K562 (cell line): Measurements from ENCODE around the gene CCDC186. TPM values are rescaled to one million over a fixed set of nuclear protein-coding genes. Genes with fewer than 3 reads are reported as not detected.

Source experiments
- ATAC-seq: fragments of 200-7000 bp; cut with Tn5 transposase; 3 replicates; pipeline ENCODE4 v1.9.1; 2020; ENCODE audit warnings: moderate library complexity
- BruUV-seq: library from RNA; stranded (reverse); fragments of 400-500 nt; replicated peaks from 2 replicates; lab custom pipeline; 2021; lab: Mats Ljungman, UMichigan
- CTCF ChIA-PET: fragments of 300-600 bp; formaldehyde crosslinking; extraction: SDS; loops from one replicate; lab custom pipeline; 2021; ENCODE audit warnings: low intra/inter-chr PET ratio; lab: Yijun Ruan, JAX
- POLR2A ChIA-PET: fragments of 300-600, 350-650 bp; sonication (Branson Sonifier 250); formaldehyde crosslinking; extraction: SDS; loops from one replicate; lab custom pipeline; 2021; ENCODE audit warnings: antibody characterized with exemption, inconsistent platforms; lab: Yijun Ruan, JAX
- DNase-seq, 4 experiments: peaks; one replicate each; pipeline versions ENCODE4 v3.0.0 to v3.0.0-alpha.2; 2011 to 2018; ENCODE audit warnings: low spot score in 3 of 4, mixed read lengths in 3 of 4; ENCODE audit errors: extremely low read depth in 1 of 4
- FAIRE-seq: peaks from 2 replicates; lab custom pipeline; 2011; peaks lifted over from hg19 to GRCh38; lab: Jason Lieb, UNC
- H2AFZ ChIP-seq: 2 replicates; pipeline ENCODE4 v1.6.0; 2011; ENCODE audit warnings: low read depth, low read length, control low read depth, inconsistent platforms
- H3K27ac ChIP-seq: fragments of 200-600 bp; 3 replicates; pipeline ENCODE4 v1.8.0; 2011; ENCODE audit warnings: low read depth, mild to moderate bottlenecking, control low read depth, inconsistent platforms, low read length, moderate library complexity, mixed read lengths; ENCODE audit errors: extremely low read depth
- H3K27me3 ChIP-seq, 2 experiments: fragments of 300-600 bp in 1 of 2; 2 replicates in 1 of 2; 3 replicates in 1 of 2; pipeline versions ENCODE4 v1.6.0 to v1.8.0; 2011; ENCODE audit warnings: inconsistent platforms in 2 of 2, low read length in 2 of 2, mild to moderate bottlenecking in 1 of 2, mixed read lengths in 1 of 2, moderate library complexity in 1 of 2; ENCODE audit not compliant: control insufficient read depth in 2 of 2, insufficient read depth in 2 of 2
- H3K36me3 ChIP-seq: fragments of 300-600 bp; 3 replicates; pipeline ENCODE4 v1.8.0; 2011; ENCODE audit warnings: mild to moderate bottlenecking, low read length, inconsistent platforms; ENCODE audit not compliant: control insufficient read depth, insufficient read depth
- H3K4me1 ChIP-seq, 2 experiments: fragments of 200-600 bp in 1 of 2; replicated peaks in 1 of 2; 2 replicates in 1 of 2; 3 replicates in 1 of 2; pipeline versions ENCODE4 v1.5.1 to v1.8.0; 2011; ENCODE audit warnings: inconsistent platforms in 2 of 2, low read length in 2 of 2, mild to moderate bottlenecking in 1 of 2, mixed read lengths in 1 of 2, moderate library complexity in 1 of 2; ENCODE audit not compliant: control insufficient read depth in 2 of 2, insufficient read depth in 2 of 2
- H3K4me2 ChIP-seq: 2 replicates; pipeline ENCODE4 v1.6.1; 2011; ENCODE audit warnings: low read length, control low read depth, inconsistent platforms, mixed read lengths; ENCODE audit not compliant: insufficient read depth
- H3K4me3 ChIP-seq: fragments of 200-600 bp; sonication (generic), shearing (Covaris generic); 2 replicates; pipeline ENCODE4 v1.5.1; 2016; ENCODE audit warnings: control low read depth, inconsistent platforms
- H3K79me2 ChIP-seq: fragments of 200-600 bp; 3 replicates; pipeline ENCODE4 v1.8.0; 2011; ENCODE audit warnings: low read length, inconsistent platforms; ENCODE audit not compliant: control insufficient read depth, insufficient read depth
- H3K9ac ChIP-seq, 2 experiments: 2 replicates each; pipeline versions ENCODE4 v1.6.0 to v1.6.1; 2011; ENCODE audit warnings: low read depth in 2 of 2, low read length in 2 of 2, control low read depth in 1 of 2, inconsistent platforms in 1 of 2, mild to moderate bottlenecking in 1 of 2, mixed read lengths in 1 of 2; ENCODE audit not compliant: insufficient read depth in 1 of 2
- H3K9me1 ChIP-seq: one replicate; pipeline ENCODE4 v1.6.0; 2011; ENCODE audit warnings: inconsistent platforms, mild to moderate bottlenecking, low read length, moderate library complexity; ENCODE audit not compliant: control insufficient read depth, insufficient read depth
- H3K9me3 ChIP-seq: replicated peaks from 2 replicates; pipeline ENCODE4 v1.5.1; 2011; ENCODE audit warnings: low read depth, low read length, inconsistent platforms; ENCODE audit not compliant: control insufficient read depth, insufficient read depth
- H4K20me1 ChIP-seq: replicated peaks from 2 replicates; pipeline ENCODE4 v1.6.1; 2011; ENCODE audit warnings: low read length, inconsistent platforms, mixed read lengths; ENCODE audit not compliant: control insufficient read depth, insufficient read depth
- RNF219 ChIP-seq: fragments of 250-450 bp; sonication (Bioruptor Pico); IDR thresholded peaks from 2 replicates; pipeline ENCODE4 v1.5.0; 2022; ENCODE audit warnings: mild to moderate bottlenecking
- WGBS: fragments of 100-300 bp; shearing (Covaris generic); methylation state at CpG from one replicate; pipeline ENCODE4 v1.1.6; 2016; ENCODE audit warnings: low coverage, mixed read lengths; ENCODE audit not compliant: insufficient coverage; ENCODE audit errors: missing lambda C conversion rate; 5-methylcytosine and 5-hydroxymethylcytosine counted together
- in situ Hi-C: fragments of 300-500 bp; cut with MboI; formaldehyde crosslinking; loops from 4 replicates; pipeline ENCODE4 v1.15.0; 2018; ENCODE audit warnings: inconsistent platforms, mixed read lengths
- intact Hi-C: fragments of 100-400 bp; cut with micrococcal nuclease; formaldehyde crosslinking; loops from 2 replicates; pipeline ENCODE4 v1.14.2; 2022
- polyA plus RNA-seq, 8 experiments: library from polyadenylated mRNA; depleted of rRNA in 4 of 8; stranded (reverse) in 5 of 8; unstranded in 3 of 8; fragments of >200 nt; fragmentation: Nextera tagmentation in 2 of 8; fragmentation: Illumina TruSeq in 1 of 8; extraction: Ambion mirVana in 2 of 8; extraction: Trizol in 1 of 8; gene quantifications; 2 replicates each; pipeline versions ENCODE4 v1.2.1 to v1.2.3, GENCODE V29; 2011 to 2014; ENCODE audit warnings: inconsistent platforms in 1 of 8, missing spikeins in 1 of 8
- total RNA-seq, 7 experiments: library from RNA; depleted of rRNA in 6 of 7; stranded (reverse); fragments of >200 nt in 6 of 7; fragmentation: Illumina TruSeq in 2 of 7; extraction: Trizol in 2 of 7; gene quantifications; 2 replicates each; pipeline versions ENCODE4 v1.2.1 to v1.2.3, GENCODE V29; 2011 to 2021; ENCODE audit warnings: low replicate concordance in 1 of 7

CCDC186 gene
- total and polyA plus RNA-seq, 9 of the 15 experiments (the other 6 are each of a cell fraction or from before 2014, with no cell fraction given): 2.0 to 7.5 (median 4.7) TPM

- Histone ChIP-seq H3K9me1 (no peaks in the 10 kb centered on the region), H2AFZ (peak overlapping the region; percentile 90), H3K4me2 (peak overlapping the region; percentile 92), H4K20me1 (no peaks in the 10 kb centered on the region), H3K27me3 (no peaks in the 10 kb centered on the region), H3K27ac (peak overlapping the region; percentile 85; the same call in 2 of the 3 replicates), H3K4me1 (peaks cover 6 to 12% of the 10 kb centered on the region in 2 experiments; a peak in 4 of 5 replicates), H3K9ac (peak overlapping the region; percentile 88 to 93), H3K9me3 (no peaks in the 10 kb centered on the region; the same call in 1 of the 2 replicates), H3K4me3 (peak overlapping the region; percentile 70), H3K79me2 (peaks cover 40% of the 10 kb centered on the region), H3K36me3 (no peaks in the 10 kb centered on the region)
- DNase-seq (no peak), ATAC-seq (no peak), FAIRE-seq (no peak)
- intact Hi-C loops (no loop called here), in situ Hi-C loops (no loop called here)
- no peak for TF ChIP-seq RNF219 (CRISPR knock-in tag)
- no TSS peak for BruUV-seq
- CTCF ChIA-PET: no interaction called here
- POLR2A ChIA-PET: interaction anchor here (1.0 kb wide), 1 partner anchor 15 kb away, joined by 3 read pairs; no protein-coding TSS in a partner anchor
- 6% methylated on average over 7 of the region's 9 CpGs for WGBS
Observed at GRCh38 chr10:114172776-114173602, 1.0 kb downstream of the CCDC186 start.
